ENCODE data around the gene DUSP14. TPM values are rescaled to one million over a fixed set of nuclear protein-coding genes. Genes with fewer than 3 reads are reported as not detected.

DUSP14 gene
- total and polyA plus RNA-seq, 2 of the 8 experiments (the other 6 are each of a cell fraction or from before 2014, with no cell fraction given) = 22.1 to 37.9 TPM

- TF ChIP-seq SIN3A (conservative IDR thresholded peaks at IDR 0.05 in 1 of 2, IDR thresholded peaks at IDR 0.05 in 1 of 2; ENCODE audit: low read depth in 1 of 2, low read length in 2 of 2) (no peak), ATF2 (IDR thresholded peaks at IDR 0.05; ENCODE audit: low read length) (no peak), EZH2 (IDR thresholded peaks at IDR 0.05; ENCODE audit: low read depth, low read length, severe bottlenecking) (no peak), SP4 (IDR thresholded peaks at IDR 0.05; ENCODE audit: low read length) (no peak), RFX5 (IDR thresholded peaks at IDR 0.05; ENCODE audit: borderline replicate concordance, low read depth, low read length) (no peak), BACH1 (IDR thresholded peaks at IDR 0.05; ENCODE audit: low read length) (no peak), NANOG (IDR thresholded peaks at IDR 0.05; ENCODE audit: insufficient read depth, low read depth, low read length, poor library complexity, severe bottlenecking) (no peak), CHD1 (IDR thresholded peaks at IDR 0.05; ENCODE audit: low read depth, low read length) (no peak), FOSL1 (IDR thresholded peaks at IDR 0.05; ENCODE audit: insufficient read depth, low read depth, low read length) (no peak), ATF3 (IDR thresholded peaks at IDR 0.05; ENCODE audit: insufficient read depth, low read depth, low read length) (no peak)
Measured at GRCh38 chr17:37506678-37507077, 17.0 kb downstream of the DUSP14 start (continued).
